Measurements from ENCODE around the gene PIERCE2. TPM values are rescaled to one million over a fixed set of nuclear protein-coding genes. Genes with fewer than 3 reads are reported as not detected.

The PIERCE2 gene
- total and polyA plus RNA-seq, 2 donors (not counting 3 experiments of a cell fraction or from before 2014, with no cell fraction given): 1.4 to 2.3 TPM

- Histone ChIP-seq H3K4me3 (replicated peaks in 1 of 3; ENCODE audit: insufficient read depth in 1 of 3, low read depth in 1 of 3, low read length in 3 of 3) (no peak overlapping the region), H3K4me1 (ENCODE audit: control insufficient read depth, extremely low read depth, insufficient read depth, low read length) (no peaks in the 10 kb centered on the region), H3K79me2 (ENCODE audit: control insufficient read depth, insufficient read depth, low read length) (no peaks in the 10 kb centered on the region), H3K9me1 (replicated peaks; ENCODE audit: control insufficient read depth, extremely low read depth, insufficient read depth, low read length) (no peaks in the 10 kb centered on the region), H3K36me3 (ENCODE audit: control insufficient read depth in 2 of 2, extremely low read depth in 1 of 2, insufficient read depth in 2 of 2, low read length in 2 of 2) (peaks cover 2 to 3% of the 10 kb centered on the region in 2 experiments), H3K27me3 (ENCODE audit: control insufficient read depth in 2 of 2, insufficient read depth in 2 of 2, low read length in 2 of 2) (no peaks in the 10 kb centered on the region), H3K9me3 (replicated peaks; ENCODE audit: control insufficient read depth, insufficient read depth, low read length) (no peaks in the 10 kb centered on the region), H3K4me2 (ENCODE audit: insufficient read depth, low read length) (no peak overlapping the region), H4K20me1 (replicated peaks; ENCODE audit: control insufficient read depth, extremely low read depth, insufficient read depth, low read length) (no peaks in the 10 kb centered on the region), H3K9ac (replicated peaks; ENCODE audit: extremely low read depth, insufficient read depth, low read length) (no peak overlapping the region), H3K27ac (ENCODE audit: insufficient read depth, low read depth, low read length) (no peak overlapping the region), H2AFZ (ENCODE audit: low read depth, low read length) (no peak overlapping the region)
- DNase-seq (ENCODE audit: low read depth, low spot score): no peak
- CTCF ChIA-PET: interaction anchor here (2.6 kb wide), 1 partner anchor 50 kb away, joined by 8 read pairs; no protein-coding TSS in a partner anchor
- no peak for TF ChIP-seq MYC (IDR thresholded peaks at IDR 0.05; ENCODE audit: low read depth, low read length)
- peak; percentile 33 for TF ChIP-seq FOS (IDR thresholded peaks at IDR 0.05; ENCODE audit: borderline replicate concordance, insufficient read depth, low read length)
- TF ChIP-seq JUN (IDR thresholded peaks at IDR 0.05; ENCODE audit: borderline replicate concordance, insufficient read depth, insufficient read length, low read depth): no peak
- TF ChIP-seq EZH2 (IDR thresholded peaks at IDR 0.05; ENCODE audit: borderline replicate concordance, low read depth, low read length, severe bottlenecking): no peak
- dilution Hi-C loops (cut with MboI; ENCODE audit: extremely low pct_ligation_motif_present, low sequenced_read_pairs) (no loop called here), intact Hi-C loops (cut with micrococcal nuclease) (no loop called here)
- POLR2A ChIA-PET: no interaction called here
- no peak for FAIRE-seq
- no TSS peak for BruUV-seq (replicated peaks)
These were observed 19.1 kb upstream of the PIERCE2 start for GRCh38 chr15:55389264-55389607.

DNA sequence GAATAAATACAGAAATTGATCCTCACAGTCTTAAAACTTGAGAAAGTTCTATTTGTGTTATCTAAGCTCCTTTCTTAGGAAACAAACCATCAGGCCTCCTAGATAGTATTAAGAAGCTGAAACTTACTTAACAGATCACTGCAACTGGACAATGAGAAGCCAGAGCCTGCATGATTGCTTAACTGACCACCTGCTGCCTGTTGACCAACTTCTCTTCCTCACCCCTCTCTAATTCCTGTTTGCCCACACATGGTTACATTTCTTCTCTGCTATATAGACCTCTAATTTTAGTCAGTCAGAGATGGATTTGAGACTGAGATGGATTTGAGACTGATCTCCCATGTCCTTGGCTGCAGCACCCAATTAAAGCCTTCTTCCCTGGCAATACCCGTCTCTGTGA is 13.6 kb upstream of the PIERCE2 start:
- Histone ChIP-seq H3K27me3 (ENCODE audit: control insufficient read depth in 2 of 2, insufficient read depth in 2 of 2, low read length in 2 of 2) (no peaks in the 10 kb centered on the region), H3K9me1 (replicated peaks; ENCODE audit: control insufficient read depth, extremely low read depth, insufficient read depth, low read length) (no peaks in the 10 kb centered on the region), H4K20me1 (replicated peaks; ENCODE audit: control insufficient read depth, extremely low read depth, insufficient read depth, low read length) (no peaks in the 10 kb centered on the region), H2AFZ (ENCODE audit: low read depth, low read length) (no peak overlapping the region), H3K4me1 (ENCODE audit: control insufficient read depth, extremely low read depth, insufficient read depth, low read length) (no peaks in the 10 kb centered on the region), H3K4me3 (replicated peaks in 1 of 3; ENCODE audit: insufficient read depth in 1 of 3, low read depth in 1 of 3, low read length in 3 of 3) (no peak overlapping the region), H3K79me2 (ENCODE audit: control insufficient read depth, insufficient read depth, low read length) (no peaks in the 10 kb centered on the region), H3K9me3 (replicated peaks; ENCODE audit: control insufficient read depth, insufficient read depth, low read length) (no peaks in the 10 kb centered on the region), H3K4me2 (ENCODE audit: insufficient read depth, low read length) (no peak overlapping the region), H3K9ac (replicated peaks; ENCODE audit: extremely low read depth, insufficient read depth, low read length) (no peak overlapping the region), H3K36me3 (ENCODE audit: control insufficient read depth in 2 of 2, extremely low read depth in 1 of 2, insufficient read depth in 2 of 2, low read length in 2 of 2) (no peaks in the 10 kb centered on the region), H3K27ac (ENCODE audit: insufficient read depth, low read depth, low read length) (no peak overlapping the region)
- no peak for FAIRE-seq
- TF ChIP-seq GATA2 (IDR thresholded peaks at IDR 0.05; ENCODE audit: insufficient read depth, insufficient read length, low read depth, low read length) (no peak), POLR2AphosphoS5 (IDR thresholded peaks at IDR 0.05; ENCODE audit: insufficient read depth, low read depth, low read length) (no peak), POLR2A (IDR thresholded peaks at IDR 0.05; ENCODE audit: low read depth, low read length) (no peak), JUN (IDR thresholded peaks at IDR 0.05; ENCODE audit: borderline replicate concordance, insufficient read depth, insufficient read length, low read depth) (no peak), MYC (IDR thresholded peaks at IDR 0.05; ENCODE audit: low read depth, low read length) (no peak), FOS (IDR thresholded peaks at IDR 0.05; ENCODE audit: borderline replicate concordance, insufficient read depth, low read length) (no peak), MAX (IDR thresholded peaks at IDR 0.05; ENCODE audit: insufficient read depth, insufficient read length) (no peak), EZH2 (IDR thresholded peaks at IDR 0.05; ENCODE audit: borderline replicate concordance, low read depth, low read length, severe bottlenecking) (no peak)
- TF ChIP-seq, protein P1, sequence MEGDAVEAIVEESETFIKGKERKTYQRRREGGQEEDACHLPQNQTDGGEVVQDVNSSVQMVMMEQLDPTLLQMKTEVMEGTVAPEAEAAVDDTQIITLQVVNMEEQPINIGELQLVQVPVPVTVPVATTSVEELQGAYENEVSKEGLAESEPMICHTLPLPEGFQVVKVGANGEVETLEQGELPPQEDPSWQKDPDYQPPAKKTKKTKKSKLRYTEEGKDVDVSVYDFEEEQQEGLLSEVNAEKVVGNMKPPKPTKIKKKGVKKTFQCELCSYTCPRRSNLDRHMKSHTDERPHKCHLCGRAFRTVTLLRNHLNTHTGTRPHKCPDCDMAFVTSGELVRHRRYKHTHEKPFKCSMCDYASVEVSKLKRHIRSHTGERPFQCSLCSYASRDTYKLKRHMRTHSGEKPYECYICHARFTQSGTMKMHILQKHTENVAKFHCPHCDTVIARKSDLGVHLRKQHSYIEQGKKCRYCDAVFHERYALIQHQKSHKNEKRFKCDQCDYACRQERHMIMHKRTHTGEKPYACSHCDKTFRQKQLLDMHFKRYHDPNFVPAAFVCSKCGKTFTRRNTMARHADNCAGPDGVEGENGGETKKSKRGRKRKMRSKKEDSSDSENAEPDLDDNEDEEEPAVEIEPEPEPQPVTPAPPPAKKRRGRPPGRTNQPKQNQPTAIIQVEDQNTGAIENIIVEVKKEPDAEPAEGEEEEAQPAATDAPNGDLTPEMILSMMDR (IDR thresholded peaks at IDR 0.05; ENCODE audit: extremely low read depth in 1 of 2, insufficient read depth in 1 of 2, low read depth in 1 of 2, low read length in 2 of 2): no peak
- intact Hi-C loops (cut with micrococcal nuclease) (no loop called here), dilution Hi-C loops (cut with MboI; ENCODE audit: extremely low pct_ligation_motif_present, low sequenced_read_pairs) (no loop called here)
- CTCF ChIA-PET: interaction anchor here (1.6 kb wide), 1 partner anchor 45 kb away, joined by 4 read pairs; no protein-coding TSS in a partner anchor
- no TSS peak for BruUV-seq (replicated peaks)
- POLR2A ChIA-PET: no interaction called here
- no peak for DNase-seq (ENCODE audit: low read depth, low spot score)
